Measurements from ENCODE around the gene SIGLEC9. TPM values are rescaled to one million over a fixed set of nuclear protein-coding genes. Genes with fewer than 3 reads are reported as not detected.
"Not testable (repeated sequence)": the region's sequence is repeated elsewhere in the genome, so short reads cannot be mapped to it uniquely, and the experiment has no call there.

SIGLEC9 gene
- total RNA-seq, 4 donors from 2014 or later, result 1.2 to 3.1 (median 1.9) TPM

GRCh38 chr19:51139299-51140014, 14.8 kb downstream of the SIGLEC9 start:
- Histone ChIP-seq H3K9me3 (no peaks in the 10 kb centered on the region), H3K4me3 (replicated peaks in 1 of 3) (no peak overlapping the region), H3K4me1 (no peaks in the 10 kb centered on the region), H3K36me3 (no peaks in the 10 kb centered on the region), H3K27me3 (no peaks in the 10 kb centered on the region), H3K27ac (no peak overlapping the region)
- intact Hi-C loops (cut with DNase I), result no loop called here
- DNase-seq, result no peak
- no peak for TF ChIP-seq POLR2A (IDR thresholded peaks at IDR 0.05)
- TF ChIP-seq, protein P1, sequence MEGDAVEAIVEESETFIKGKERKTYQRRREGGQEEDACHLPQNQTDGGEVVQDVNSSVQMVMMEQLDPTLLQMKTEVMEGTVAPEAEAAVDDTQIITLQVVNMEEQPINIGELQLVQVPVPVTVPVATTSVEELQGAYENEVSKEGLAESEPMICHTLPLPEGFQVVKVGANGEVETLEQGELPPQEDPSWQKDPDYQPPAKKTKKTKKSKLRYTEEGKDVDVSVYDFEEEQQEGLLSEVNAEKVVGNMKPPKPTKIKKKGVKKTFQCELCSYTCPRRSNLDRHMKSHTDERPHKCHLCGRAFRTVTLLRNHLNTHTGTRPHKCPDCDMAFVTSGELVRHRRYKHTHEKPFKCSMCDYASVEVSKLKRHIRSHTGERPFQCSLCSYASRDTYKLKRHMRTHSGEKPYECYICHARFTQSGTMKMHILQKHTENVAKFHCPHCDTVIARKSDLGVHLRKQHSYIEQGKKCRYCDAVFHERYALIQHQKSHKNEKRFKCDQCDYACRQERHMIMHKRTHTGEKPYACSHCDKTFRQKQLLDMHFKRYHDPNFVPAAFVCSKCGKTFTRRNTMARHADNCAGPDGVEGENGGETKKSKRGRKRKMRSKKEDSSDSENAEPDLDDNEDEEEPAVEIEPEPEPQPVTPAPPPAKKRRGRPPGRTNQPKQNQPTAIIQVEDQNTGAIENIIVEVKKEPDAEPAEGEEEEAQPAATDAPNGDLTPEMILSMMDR (IDR thresholded peaks at IDR 0.05), result no peak
- WGBS, 2 donors, result 71 to 76% methylated on average over 4 of the region's 4 CpGs

DNA sequence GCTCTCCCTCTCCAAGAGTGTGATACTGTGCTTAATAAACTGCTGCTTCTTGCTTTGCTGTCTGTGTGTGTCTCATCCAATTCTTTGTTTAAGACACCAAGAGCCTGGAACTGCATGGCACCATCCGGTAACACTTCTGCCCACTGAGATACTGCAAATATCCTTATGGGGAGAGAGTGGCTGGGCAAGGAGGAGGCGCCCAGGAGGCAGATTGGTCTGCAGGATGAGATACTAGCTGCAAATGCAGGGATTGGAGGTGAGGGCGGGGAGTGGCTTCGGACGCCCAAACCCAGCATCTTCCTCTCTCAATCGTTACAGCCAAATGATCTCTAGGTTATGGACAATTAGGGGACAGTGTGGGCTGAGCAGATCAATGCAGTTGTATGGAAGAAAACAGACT, 15.7 kb downstream of the SIGLEC9 start:
- H3K9me3 ChIP-seq, result no peaks in the 10 kb centered on the region
- TF ChIP-seq, protein P1 (IDR thresholded peaks at IDR 0.05), result no peak
- no peak for TF ChIP-seq POLR2A (IDR thresholded peaks at IDR 0.05)
- no peak overlapping the region for H3K27ac ChIP-seq
- intact Hi-C loops (cut with DNase I), result no loop called here
- H3K4me1 ChIP-seq, result no peaks in the 10 kb centered on the region
- H3K36me3 ChIP-seq, result no peaks in the 10 kb centered on the region
- WGBS, 2 donors, result 51 to 60% methylated on average over 6 of the region's 6 CpGs
- H3K27me3 ChIP-seq, result no peaks in the 10 kb centered on the region
- DNase-seq, result no peak
- H3K4me3 ChIP-seq (replicated peaks in 1 of 3), result no peak overlapping the region

DNA sequence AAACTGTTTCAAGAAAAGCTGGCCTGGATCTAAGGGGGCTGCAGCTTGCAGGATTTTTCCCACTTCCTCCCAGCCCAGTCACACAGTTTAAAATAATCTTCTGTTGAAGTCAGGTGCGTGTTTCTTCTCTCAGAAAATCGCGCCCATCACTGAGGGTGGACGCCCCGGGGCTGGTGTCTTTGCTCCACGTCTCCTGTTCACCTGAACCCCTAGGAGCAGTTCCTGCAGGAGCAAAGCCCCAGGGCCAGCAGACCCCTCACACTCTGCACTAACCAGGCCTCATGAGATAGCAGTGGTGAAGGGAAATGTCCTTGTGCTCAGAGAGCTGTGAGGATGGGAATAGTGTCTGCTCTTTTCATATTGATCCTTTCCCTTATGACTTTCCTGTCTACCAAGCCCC, 16.5 kb downstream of the SIGLEC9 start:
- Histone ChIP-seq H3K9me3 (no peaks in the 10 kb centered on the region), H3K4me1 (no peaks in the 10 kb centered on the region), H3K36me3 (no peaks in the 10 kb centered on the region), H3K27me3 (no peaks in the 10 kb centered on the region), H3K4me3 (replicated peaks in 1 of 3) (no peak overlapping the region), H3K27ac (no peak overlapping the region)
- intact Hi-C loops (cut with DNase I), result no loop called here
- 88 to 89% methylated on average over 6 of the region's 6 CpGs for WGBS, 2 donors
- DNase-seq, result no peak
- TF ChIP-seq, protein P1 (IDR thresholded peaks at IDR 0.05), result no peak
- TF ChIP-seq POLR2A (IDR thresholded peaks at IDR 0.05), result no peak

DNA sequence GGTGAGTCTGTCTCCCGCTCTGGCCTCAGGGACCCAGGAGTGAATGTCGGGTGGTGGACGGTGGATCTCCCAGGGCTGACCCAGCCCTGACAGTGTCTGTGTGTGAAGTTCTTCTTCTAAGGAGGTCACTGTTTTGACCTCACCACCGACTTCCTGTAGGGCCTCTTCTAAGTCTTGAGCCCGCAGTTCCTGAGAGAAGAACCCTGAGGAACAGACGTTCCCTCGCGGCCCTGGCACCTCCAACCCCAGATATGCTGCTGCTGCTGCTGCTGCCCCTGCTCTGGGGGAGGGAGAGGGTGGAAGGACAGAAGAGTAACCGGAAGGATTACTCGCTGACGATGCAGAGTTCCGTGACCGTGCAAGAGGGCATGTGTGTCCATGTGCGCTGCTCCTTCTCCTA, 17.4 kb downstream of the SIGLEC9 start, which contains the start of gene SIGLEC7:
Gene SIGLEC7, plus strand, starts transcription at position 183 of the 400 bp plus-strand sequence. Its CDS starts 69 bp downstream, at position 252.
- Histone ChIP-seq H3K4me3 (replicated peaks in 1 of 3) (no peak within 1 kb of the TSS), H3K27ac (no peak within 1 kb of the TSS), H3K36me3 (no peaks in the 10 kb centered on the region), H3K9me3 (no peaks in the 10 kb centered on the region), H3K27me3 (no peaks in the 10 kb centered on the region), H3K4me1 (no peaks in the 10 kb centered on the region)
- DNase-seq, result peak in 1 of 2 donors; percentile 12
- intact Hi-C loops (cut with DNase I), result no loop called here
- 65 to 67% methylated on average over 14 of the region's 14 CpGs for WGBS, 2 donors
- TF ChIP-seq, protein P1 (IDR thresholded peaks at IDR 0.05), result no peak
- no peak for TF ChIP-seq POLR2A (IDR thresholded peaks at IDR 0.05)

- 81% methylated on average over 9 to 11 of the region's 15 CpGs for WGBS, 2 donors
- DNase-seq; H3K36me3 ChIP-seq; H3K27me3 ChIP-seq; H3K9me3 ChIP-seq; intact Hi-C loops (cut with DNase I); H3K4me1 ChIP-seq; H3K27ac ChIP-seq; H3K4me3 ChIP-seq (replicated peaks in 1 of 3): not testable (repeated sequence)
Measured at GRCh38 chr19:51142809-51143475, 18.2 kb downstream of the SIGLEC9 start.
